NCI-H146 (cell line): Measurements from ENCODE around the gene AKAP9.
A peak's percentile ranks its signal among the peaks of the same experiment; 100 is the strongest.
"Not testable (repeated sequence)": the region's sequence is repeated elsewhere in the genome, so short reads cannot be mapped to it uniquely, and the experiment has no call there.

Experiments used
- DNase-seq: peaks from one replicate; lab custom pipeline; 2025; lab: John Stamatoyannopoulos, UW

AKAP9 gene

DNA sequence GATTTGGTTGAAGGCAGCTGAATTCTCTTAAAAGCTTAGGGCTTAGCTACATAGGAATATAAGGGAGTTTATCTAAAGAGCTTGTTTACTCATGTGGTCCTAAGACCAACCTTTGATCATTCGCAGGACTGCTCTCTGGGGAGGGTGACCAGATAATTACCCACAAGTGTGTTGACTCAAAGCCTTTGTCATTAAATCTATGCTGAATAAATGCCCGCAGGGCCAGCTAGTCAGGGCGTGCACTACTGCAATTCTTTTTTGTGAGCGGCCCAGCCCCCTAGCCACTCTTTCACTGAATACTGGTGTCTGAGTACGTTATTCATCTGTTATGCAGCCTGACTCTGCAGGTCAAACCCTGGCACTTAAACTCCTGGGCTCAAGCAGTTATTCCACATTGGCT is 69.6 kb downstream of the AKAP9 start:
- DNase-seq: no peak

DNA sequence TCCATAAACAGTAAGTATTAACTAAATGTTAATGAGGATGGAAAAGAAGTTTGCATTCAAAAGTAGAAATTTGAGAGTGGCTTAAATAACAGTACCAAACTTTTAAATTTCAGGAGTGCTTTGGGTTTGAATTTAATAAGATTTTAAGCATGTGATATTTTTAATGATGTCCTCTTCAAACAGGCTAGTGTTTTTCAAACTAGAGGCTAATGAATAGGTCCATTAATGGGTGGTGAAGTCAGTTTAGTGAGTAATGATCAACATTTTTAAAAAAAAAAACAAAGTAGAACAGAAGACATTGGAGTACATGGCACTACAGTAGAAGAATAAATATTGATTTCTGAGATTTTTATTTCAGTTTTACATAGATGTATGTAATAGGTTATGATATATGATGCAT is 72.9 kb downstream of the AKAP9 start:
- no peak for DNase-seq

DNA sequence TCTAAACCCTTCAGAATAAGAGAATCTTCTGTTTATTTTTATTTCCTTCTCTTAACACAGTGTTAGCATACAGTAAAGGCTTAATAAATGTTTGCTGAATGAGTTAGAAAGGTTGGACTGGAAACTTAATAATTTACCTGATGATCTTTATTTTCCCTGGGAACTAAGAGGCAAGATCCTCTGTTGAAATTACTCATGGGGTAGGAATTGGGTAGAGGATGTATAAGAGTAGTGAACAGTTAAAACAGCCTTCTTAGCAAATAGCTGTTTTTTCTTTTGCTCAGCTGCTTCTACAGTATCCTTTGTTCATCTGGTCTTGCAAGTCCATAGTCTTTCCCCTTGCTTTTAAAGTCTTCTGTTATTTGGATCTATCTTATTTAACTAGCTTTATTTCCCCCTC is 80.0 kb downstream of the AKAP9 start:
- DNase-seq: no peak

DNA sequence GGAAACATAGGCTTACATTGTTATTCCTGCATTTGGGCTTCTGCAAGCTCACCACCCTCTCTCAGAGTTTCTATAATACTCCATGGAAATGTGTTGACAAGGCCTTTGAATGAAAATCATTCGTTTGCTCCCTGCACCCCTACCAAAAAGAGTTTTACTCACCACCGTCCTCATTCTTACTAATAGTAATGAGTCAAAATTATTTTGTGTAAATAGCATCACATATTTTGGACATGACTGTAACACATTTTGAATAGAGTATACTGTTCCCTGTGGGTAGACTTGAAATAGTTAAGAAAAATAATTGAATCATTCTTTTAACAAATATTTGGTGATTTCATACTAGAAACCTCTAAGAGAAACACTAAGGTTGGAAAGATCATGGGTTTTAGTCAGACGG is 84.6 kb downstream of the AKAP9 start:
- no peak for DNase-seq

DNA sequence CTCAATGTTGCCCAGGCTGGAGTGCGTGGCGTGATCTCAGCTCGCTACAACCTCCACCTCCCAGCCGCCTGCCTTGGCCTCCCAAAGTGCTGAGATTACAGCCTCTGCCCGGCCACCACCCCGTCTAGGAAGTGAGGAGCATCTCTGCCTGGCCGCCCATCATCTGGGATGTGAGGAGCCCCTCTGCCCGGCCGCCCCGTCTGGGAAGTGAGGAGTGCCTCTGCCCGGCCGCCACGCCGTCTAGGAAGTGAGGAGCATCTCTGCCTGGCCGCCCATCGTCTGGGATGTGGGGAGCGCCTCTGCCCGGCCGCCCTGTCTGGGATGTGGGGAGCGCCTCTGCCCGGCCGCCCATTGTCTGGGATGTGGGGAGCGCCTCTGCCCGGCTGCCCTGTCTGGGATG is 86.0 kb downstream of the AKAP9 start:
- not testable (repeated sequence) for DNase-seq

DNA sequence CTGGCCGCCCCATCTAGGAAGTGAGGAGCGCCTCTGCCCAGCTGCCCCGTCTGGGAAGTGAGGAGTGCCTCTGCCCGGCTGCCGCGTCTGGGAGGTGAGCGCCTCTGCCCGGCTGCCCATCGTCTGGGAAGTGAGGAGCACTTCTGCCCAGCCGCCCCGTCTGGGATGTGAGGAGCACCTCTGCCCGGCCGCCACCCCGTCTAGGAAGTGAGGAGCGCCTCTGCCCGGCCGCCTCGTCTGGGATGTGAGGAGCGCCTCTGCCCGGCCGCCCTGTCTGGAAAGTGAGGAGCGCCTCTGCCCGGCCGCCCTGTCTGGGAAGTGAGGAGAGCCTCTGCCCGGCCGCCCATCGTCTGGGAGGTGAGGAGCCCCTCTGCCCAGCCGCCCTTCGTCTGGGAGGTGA is 86.5 kb downstream of the AKAP9 start:
- DNase-seq: not testable (repeated sequence)

DNA sequence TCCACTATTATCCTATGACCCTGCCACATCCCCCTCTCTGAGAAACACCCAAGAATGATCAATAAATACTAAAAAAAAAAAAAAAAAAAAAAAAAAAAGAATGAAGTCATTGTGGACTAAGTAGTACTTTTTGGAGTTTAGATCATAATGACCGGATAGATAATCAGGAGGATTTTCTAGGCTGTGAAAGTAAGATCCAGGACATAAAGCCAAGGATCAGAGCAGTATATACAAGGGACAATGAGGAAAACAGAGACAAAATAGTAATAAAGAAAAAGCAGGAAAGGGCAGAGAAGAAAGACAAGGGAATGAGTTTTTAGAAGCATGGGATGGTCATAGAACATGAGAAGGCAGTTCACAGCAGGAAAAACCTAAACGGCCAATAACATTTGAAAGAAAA is 87.6 kb downstream of the AKAP9 start:
- DNase-seq: no peak

DNA sequence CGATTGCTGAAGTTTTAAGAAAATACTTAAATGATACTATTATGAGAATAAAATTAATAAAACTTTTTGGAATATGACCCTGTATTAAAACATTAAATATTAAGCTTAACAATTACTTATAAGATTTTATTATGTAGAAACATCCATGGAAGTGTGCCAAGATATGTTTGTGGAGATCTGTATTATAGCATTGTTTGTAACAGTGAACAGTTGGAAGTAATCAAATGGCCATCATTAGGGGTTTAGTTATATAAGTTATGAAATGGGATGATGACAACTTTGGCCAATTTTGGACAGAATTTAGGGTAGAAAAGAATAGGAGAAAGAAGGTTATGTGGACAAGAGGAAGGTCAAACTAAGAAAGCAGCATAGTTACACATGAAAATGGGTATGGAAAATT is 88.0 kb downstream of the AKAP9 start:
- DNase-seq: no peak

DNA sequence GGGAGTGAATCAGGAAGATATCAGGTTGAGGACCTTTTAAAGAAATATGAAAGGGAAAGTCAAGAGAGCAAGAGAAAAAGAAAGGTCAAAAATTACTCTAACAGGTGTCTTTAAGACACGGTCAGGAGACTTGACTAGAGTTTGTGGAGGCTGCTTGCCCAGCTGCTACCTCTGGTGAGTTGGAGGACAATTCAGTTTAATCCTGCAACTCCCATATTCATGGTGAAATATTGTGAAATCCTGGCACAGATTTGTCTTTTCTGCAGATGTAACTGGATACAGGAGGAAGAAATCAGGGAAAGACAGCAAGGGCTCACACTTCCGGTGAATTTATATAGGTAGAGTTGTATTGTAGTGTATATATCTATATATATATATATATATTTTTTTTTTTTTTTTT is 93.5 kb downstream of the AKAP9 start:
- DNase-seq: no peak

DNA sequence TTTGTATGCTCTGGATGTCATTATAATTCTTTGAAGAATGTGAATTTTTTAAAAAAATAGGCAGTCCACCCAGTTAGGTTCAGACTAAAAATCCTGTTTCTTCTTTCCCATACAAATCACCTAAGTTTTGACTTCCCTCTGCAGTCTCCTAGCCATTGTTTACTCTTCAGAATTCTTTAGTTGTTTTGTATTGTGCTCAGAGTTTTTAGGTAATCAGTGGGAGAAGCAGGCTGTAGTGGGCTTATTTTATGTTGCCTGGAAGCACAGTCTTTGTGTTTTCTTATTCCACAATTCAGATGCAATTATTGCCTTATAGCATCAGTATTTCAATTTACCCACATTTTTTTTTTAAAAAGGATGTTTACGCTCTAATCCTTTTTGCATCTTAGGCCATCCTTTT is 94.9 kb downstream of the AKAP9 start:
- no peak for DNase-seq

DNA sequence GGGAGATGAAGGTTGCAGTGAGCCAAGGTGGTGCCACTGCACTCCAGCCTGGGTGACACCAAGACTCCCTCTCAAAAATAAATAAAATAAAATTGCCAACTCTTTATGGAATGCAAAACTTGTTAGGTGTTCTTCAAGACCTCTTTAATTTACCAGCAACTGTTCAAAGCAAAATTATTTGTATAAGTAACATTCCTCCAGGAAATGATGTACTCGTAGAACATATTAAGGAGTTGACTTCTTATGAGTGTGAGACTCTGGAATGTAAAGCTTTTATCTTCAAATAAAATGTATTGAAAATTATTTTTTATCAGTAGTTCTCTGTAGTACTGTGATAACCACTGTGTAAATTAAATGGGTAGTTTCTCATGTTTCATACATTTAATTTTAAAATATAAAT is 99.2 kb downstream of the AKAP9 start:
- no peak for DNase-seq

DNA sequence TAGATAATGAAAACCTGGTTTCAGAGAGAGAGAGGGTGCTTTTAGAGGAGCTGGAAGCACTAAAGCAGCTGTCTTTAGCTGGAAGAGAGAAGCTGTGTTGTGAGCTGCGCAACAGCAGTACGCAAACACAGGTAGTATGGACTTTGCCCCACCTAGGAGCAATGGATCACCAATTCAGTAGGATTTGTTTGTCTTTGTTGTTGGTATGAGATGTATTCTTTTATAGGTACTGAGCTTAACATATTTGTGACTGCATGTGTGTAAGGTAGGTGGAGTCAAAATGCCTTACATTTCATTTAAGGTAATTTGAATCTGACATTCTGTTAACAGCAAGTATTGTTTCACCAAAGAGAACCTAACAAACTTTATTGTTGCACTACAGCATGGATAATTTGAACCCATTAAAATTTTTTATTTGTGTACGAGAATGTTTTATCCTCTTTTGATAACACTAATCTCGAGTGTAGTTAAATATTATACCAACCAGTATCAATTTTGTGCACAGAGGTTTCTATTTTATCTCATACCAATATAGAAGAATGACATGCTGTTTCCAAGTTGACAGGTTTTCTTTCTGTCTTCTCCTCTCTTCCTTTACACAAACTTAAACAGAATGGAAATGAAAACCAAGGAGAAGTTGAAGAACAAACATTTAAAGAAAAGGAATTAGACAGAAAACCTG is 101.5 kb downstream of the AKAP9 start:
- no peak for DNase-seq

DNA sequence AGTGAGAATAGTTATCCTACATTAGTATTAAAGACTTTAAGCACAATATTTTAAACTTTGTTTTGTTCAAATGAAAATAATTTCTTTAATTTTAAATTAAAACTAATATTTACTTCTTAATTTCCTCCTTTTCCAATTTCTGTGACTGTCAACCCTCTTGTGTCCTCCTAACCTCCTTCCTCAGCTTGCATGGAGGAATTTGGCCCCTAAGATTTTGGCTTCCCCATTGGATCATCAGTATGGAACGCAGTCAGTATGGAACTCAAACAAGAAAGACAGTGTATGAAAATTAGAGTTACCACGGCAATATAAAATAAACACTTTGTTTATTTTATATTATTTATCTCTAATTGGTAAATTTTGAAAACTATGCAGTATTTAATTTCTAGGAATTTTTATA is 102.4 kb downstream of the AKAP9 start:
- no peak for DNase-seq

DNA sequence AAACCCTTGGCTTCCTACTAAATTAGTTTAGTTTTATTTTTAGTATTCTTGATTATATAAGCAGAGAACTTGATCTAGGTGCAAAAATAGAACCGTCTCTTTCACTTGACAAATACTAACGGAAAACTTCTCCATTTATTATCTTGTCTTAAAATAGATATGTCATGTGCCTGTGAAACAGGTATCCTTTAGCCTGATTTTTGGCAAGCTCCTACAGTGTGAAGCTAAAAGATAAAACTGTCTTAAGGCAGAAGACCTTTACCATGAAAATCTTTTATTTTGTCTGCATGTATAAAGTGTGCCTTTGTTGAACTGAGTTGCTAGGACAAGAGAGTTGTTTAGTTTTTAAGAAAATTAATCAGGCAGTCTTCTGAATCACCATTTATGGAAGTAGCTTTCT is 103.0 kb downstream of the AKAP9 start:
- DNase-seq: no peak

DNA sequence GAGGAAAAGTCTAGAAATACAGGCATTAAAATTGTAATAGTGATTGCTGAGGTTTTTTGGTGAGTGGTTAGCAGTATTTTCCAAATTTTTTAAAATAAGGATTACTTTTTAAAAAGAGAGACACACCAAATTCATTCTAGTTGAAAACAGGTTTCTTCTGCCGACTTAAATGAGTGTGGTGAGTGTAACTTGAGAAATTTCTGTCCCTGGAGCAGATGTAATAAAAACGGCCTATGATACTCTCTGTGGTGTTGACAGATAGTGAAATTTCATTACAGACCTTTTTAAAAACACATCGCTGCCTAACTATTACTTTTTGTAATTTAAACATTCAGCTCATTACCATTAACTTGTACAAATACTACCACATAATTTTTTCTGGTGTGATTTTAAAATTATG is 103.5 kb downstream of the AKAP9 start:
- no peak for DNase-seq

DNA sequence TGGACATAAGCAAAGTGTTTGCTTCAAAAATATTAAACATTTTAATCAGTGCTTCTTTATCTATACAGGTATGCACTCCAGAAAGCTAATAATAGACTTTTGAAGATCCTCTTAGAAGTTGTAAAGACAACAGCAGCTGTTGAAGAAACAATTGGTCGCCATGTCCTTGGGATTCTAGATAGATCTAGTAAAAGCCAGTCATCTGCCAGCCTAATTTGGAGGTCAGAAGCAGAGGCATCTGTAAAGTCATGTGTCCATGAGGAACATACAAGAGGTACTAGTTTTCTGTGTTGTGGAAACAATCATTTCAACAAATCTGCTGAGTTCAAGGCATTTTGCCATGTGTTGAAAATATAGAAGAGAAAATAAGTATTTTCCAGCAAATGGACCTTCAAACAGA is 104.3 kb downstream of the AKAP9 start:
- DNase-seq: no peak

DNA sequence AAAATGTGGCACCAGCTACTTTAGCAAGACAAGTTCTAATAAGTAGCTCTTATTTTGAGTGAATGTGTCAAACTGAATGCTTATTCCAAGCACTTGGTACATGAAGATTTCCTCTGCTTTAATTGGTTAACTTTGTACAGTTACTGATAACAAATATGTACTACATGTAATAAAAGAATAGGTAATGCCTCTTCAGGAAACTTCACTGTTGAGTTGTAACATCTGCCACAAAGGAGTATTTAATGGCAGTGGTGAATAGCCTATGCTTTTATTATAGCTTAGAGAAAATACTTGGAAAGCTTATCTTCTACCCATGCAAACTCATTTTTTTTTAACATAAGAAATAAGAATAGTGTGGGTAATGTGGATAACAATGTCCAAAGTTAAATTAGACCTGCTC is 111.0 kb downstream of the AKAP9 start:
- DNase-seq: no peak

DNA sequence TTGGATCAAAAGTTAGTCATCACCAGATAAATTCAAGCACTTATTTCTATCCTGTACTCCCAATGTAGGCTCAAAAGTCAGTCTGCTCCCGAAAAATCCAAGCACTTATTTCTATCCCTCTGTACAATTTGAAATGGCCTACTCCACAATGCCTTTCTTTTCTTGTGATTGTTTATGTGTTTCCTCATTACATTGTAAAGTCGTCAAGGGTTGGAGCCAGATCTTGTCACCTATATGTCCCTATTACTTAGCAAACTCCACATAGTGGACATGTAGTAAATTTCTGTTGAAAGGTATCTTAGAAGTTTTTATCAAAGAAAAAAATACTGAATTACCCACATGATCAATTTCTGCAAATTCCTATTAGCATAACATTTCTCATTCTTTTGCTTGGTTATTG is 111.5 kb downstream of the AKAP9 start:
- DNase-seq: no peak

DNA sequence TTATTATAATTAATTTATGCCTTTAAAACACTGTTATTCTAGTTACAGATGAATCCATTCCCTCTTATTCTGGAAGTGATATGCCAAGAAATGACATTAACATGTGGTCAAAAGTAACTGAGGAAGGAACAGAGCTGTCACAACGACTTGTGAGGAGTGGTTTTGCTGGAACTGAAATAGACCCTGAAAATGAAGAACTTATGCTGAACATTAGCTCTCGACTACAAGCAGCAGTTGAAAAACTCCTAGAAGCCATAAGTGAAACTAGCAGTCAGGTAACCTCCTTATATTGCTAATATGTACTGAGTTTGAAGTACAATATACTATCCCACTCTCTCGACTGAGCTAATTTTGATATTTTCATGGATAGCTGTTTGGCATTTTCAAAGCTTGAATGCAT is 112.0 kb downstream of the AKAP9 start:
- DNase-seq: no peak

DNA sequence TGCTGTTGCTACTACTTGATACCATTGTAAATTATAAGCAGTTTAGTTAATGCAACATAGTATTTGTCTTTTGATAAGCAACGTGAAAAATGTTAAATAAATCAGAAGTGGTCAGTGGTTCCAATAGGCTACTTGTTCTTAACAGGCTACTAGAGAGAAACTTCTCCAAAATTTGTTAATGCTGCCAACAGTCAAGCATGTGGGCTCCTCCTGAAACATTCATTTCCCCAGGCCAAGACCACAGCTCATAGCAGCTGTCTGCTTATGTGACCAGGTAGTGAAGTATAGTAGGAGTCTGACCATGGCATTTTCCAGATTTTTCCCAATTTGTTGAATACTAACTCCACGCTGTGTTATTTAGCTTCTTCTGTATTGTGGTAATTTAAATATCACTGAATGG is 112.7 kb downstream of the AKAP9 start:
- no peak for DNase-seq

DNA sequence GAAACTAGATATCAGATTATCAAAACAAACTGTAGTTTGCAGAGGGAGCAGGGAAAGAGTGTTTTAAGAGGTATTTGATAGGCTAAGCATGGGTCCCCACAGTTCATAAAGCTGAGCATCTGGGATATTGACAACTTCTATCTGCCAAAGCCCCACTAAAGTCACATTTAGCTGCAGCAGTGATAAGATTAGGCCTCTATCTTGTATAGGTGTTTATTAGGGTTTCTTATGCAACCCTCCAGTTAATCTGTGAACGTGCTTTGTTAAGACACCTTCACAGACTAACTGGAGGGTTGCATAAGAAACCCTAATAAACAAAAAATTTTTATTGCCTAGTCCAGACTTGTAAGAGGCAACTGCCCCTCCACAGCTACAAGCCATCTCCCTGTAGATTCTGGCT is 115.6 kb downstream of the AKAP9 start:
- DNase-seq: no peak

DNA sequence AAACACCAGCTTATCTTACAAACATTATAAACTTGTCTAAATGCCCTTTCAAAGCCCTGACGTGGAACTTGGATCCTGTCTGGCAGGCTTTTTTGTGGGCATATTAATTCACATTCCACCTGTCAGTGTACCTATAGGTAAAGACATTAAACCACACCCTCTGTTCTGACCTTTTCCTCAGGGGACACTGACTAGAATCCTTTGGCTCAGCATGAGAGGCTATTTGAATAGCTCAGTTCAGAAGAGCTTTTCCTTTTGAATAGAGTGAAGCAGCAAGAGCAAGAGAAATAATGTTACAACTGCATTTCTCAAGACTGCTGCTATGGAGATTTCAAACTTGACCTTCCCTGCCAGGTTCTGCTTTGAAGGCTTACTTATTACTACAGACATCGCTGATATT is 116.7 kb downstream of the AKAP9 start:
- DNase-seq: peak; percentile 82

DNA sequence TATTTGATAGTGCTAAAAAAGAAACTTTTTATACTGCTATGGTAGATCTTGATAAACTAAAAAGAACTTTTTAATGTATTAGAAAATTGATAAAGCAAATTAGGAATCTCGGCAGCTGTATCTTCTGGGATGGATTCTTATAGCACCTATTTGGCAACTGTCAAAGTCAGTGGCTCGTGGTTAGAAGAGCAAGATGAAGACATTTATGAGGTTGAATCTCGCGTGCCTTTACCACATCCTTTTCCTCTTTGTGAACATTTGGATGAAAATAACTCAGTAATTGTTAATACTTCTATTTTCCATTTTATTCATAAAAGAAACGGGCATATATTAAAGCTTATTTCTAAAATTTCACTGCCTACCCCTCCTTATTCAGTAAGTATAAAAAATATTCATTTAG is 117.4 kb downstream of the AKAP9 start:
- DNase-seq: no peak

DNA sequence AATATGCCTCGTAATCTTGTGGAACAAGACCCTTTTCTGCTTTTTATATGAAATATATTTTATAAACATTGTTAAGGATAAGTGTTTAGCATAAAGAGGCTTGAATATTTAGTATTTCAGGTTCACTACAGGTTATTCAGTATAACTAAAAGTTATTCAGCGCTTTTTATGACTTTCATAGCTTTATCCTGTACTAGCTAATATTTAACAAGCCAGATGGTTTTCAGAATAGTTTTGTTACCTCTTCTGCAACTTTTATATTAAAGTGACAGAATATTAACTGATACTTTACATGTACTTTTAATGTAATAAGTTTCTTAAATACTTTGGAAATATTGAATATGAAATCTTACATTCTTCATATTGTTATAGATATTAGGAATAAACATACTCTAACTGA is 118.2 kb downstream of the AKAP9 start:
- no peak for DNase-seq

DNA sequence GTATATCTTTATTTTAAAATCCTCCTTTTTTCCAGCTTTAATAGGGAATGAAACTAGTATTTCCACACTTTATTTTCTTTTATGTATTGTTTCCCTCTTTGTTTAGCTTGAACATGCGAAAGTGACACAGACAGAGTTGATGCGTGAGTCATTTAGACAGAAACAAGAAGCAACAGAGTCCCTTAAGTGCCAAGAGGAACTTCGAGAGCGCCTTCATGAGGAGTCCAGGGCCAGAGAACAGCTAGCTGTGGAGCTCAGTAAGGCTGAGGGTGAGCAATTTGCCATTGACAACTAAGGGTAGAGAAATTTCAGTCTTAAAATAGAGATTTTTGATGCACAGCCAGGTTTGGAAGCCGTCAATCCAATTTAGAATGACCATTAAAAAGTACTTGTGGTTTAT is 120.5 kb downstream of the AKAP9 start:
- no peak for DNase-seq
